ENCODE measurements around the gene SCYL3. TPM values are rescaled to one million over a fixed set of nuclear protein-coding genes. Genes with fewer than 3 reads are reported as not detected.

The SCYL3 gene
- total RNA-seq, 1 experiment from 2014 or later: 7.8 TPM

- H3K4me1 ChIP-seq (replicated peaks; ENCODE audit: insufficient read depth): no peaks in the 10 kb centered on the region
- BruUV-seq (replicated peaks): no TSS peak
- no peaks in the 10 kb centered on the region for H4K20me1 ChIP-seq (ENCODE audit: insufficient read depth)
- no peaks in the 10 kb centered on the region for H3K9me3 ChIP-seq (ENCODE audit: insufficient read depth, low read depth)
- DNase-seq: no peak
- ChIA-PET CTCF (interaction anchor here (0.5 to 1.0 kb wide), 5 partner anchors 35 to 441 kb away, joined by 3 to 6 read pairs (median 3); no protein-coding TSS in a partner anchor), POLR2A (ENCODE audit: unreplicated experiment) (interaction anchor here (0.5 to 0.7 kb wide), 2 partner anchors 84 to 1716 kb away, joined by 3 to 4 read pairs; partner anchors contain the start of gene SCYL3)
- H2AFZ ChIP-seq: no peak overlapping the region
- intact Hi-C loops (cut with micrococcal nuclease; ENCODE audit: unreplicated experiment): loop anchor here (1.0 to 5.0 kb wide), 4 partner anchors 97 to 342 kb away; no protein-coding TSS in a partner anchor
- TF ChIP-seq EZH2 (IDR thresholded peaks at IDR 0.05; ENCODE audit: low read depth): no peak
- TF ChIP-seq, protein P1, sequence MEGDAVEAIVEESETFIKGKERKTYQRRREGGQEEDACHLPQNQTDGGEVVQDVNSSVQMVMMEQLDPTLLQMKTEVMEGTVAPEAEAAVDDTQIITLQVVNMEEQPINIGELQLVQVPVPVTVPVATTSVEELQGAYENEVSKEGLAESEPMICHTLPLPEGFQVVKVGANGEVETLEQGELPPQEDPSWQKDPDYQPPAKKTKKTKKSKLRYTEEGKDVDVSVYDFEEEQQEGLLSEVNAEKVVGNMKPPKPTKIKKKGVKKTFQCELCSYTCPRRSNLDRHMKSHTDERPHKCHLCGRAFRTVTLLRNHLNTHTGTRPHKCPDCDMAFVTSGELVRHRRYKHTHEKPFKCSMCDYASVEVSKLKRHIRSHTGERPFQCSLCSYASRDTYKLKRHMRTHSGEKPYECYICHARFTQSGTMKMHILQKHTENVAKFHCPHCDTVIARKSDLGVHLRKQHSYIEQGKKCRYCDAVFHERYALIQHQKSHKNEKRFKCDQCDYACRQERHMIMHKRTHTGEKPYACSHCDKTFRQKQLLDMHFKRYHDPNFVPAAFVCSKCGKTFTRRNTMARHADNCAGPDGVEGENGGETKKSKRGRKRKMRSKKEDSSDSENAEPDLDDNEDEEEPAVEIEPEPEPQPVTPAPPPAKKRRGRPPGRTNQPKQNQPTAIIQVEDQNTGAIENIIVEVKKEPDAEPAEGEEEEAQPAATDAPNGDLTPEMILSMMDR (conservative IDR thresholded peaks at IDR 0.05): peak; percentile 84
- peaks cover 38% of the 10 kb centered on the region for H3K36me3 ChIP-seq (ENCODE audit: low read depth)
- H3F3A ChIP-seq (ENCODE audit: insufficient read depth, low read depth): peaks cover 3% of the 10 kb centered on the region; the same call in 1 of the 2 replicates
- H3K4me2 ChIP-seq: no peak overlapping the region
- H3K9me2 ChIP-seq (ENCODE audit: insufficient read depth): no peaks in the 10 kb centered on the region
- no peak overlapping the region for H3K27ac ChIP-seq
- H3K4me3 ChIP-seq: no peak overlapping the region
- no peaks in the 10 kb centered on the region for H3K79me2 ChIP-seq (ENCODE audit: low read depth)
- no peaks in the 10 kb centered on the region for H3K27me3 ChIP-seq (ENCODE audit: insufficient read depth, low read depth)
These were observed 84.2 kb downstream of the SCYL3 start for GRCh38 chr1:169809370-169810095.

GRCh38 chr1:169804941-169805340 is 88.8 kb downstream of the SCYL3 start:
- no peaks in the 10 kb centered on the region for H3K27me3 ChIP-seq (ENCODE audit: insufficient read depth, low read depth)
- ChIA-PET CTCF (no interaction called here), POLR2A (ENCODE audit: unreplicated experiment) (no interaction called here)
- peaks cover 8% of the 10 kb centered on the region; the same call in 1 of the 2 replicates for H3F3A ChIP-seq (ENCODE audit: insufficient read depth, low read depth)
- peaks cover 30% of the 10 kb centered on the region; the same call in 1 of the 2 replicates for H3K36me3 ChIP-seq (ENCODE audit: low read depth)
- no peak overlapping the region for H3K4me2 ChIP-seq
- BruUV-seq (replicated peaks): no TSS peak
- H3K4me3 ChIP-seq: no peak overlapping the region
- no peaks in the 10 kb centered on the region for H3K9me2 ChIP-seq (ENCODE audit: insufficient read depth)
- H2AFZ ChIP-seq: no peak overlapping the region
- TF ChIP-seq EZH2 (IDR thresholded peaks at IDR 0.05; ENCODE audit: low read depth): no peak
- TF ChIP-seq, protein P1 (conservative IDR thresholded peaks at IDR 0.05): no peak
- no peaks in the 10 kb centered on the region for H3K79me2 ChIP-seq (ENCODE audit: low read depth)
- DNase-seq: no peak
- H3K27ac ChIP-seq: no peak overlapping the region
- intact Hi-C loops (cut with micrococcal nuclease; ENCODE audit: unreplicated experiment): loop anchor here (5.0 kb wide), 1 partner anchor 338 kb away; no protein-coding TSS in a partner anchor
- H3K9me3 ChIP-seq (ENCODE audit: insufficient read depth, low read depth): no peaks in the 10 kb centered on the region
- H3K4me1 ChIP-seq (replicated peaks; ENCODE audit: insufficient read depth): no peaks in the 10 kb centered on the region
- H4K20me1 ChIP-seq (ENCODE audit: insufficient read depth): no peaks in the 10 kb centered on the region

- Histone ChIP-seq H3K36me3 (ENCODE audit: low read depth) (peaks cover 30% of the 10 kb centered on the region), H3K79me2 (ENCODE audit: low read depth) (peaks cover 6% of the 10 kb centered on the region; the same call in 1 of the 2 replicates), H3K4me2 (no peak overlapping the region), H2AFZ (no peak overlapping the region), H3K4me1 (replicated peaks; ENCODE audit: insufficient read depth) (no peaks in the 10 kb centered on the region), H3K9me2 (ENCODE audit: insufficient read depth) (no peaks in the 10 kb centered on the region), H3F3A (ENCODE audit: insufficient read depth, low read depth) (0 out of 2 replicates have a peak, but pooled peaks cover 5% of the 10 kb centered on the region), H3K27me3 (ENCODE audit: insufficient read depth, low read depth) (no peaks in the 10 kb centered on the region), H3K9me3 (ENCODE audit: insufficient read depth, low read depth) (no peaks in the 10 kb centered on the region), H3K27ac (no peak overlapping the region), H4K20me1 (ENCODE audit: insufficient read depth) (no peaks in the 10 kb centered on the region), H3K4me3 (no peak overlapping the region)
- intact Hi-C loops (cut with micrococcal nuclease; ENCODE audit: unreplicated experiment): no loop called here
- TF ChIP-seq, protein P1 (conservative IDR thresholded peaks at IDR 0.05): no peak
- no peak for TF ChIP-seq EZH2 (IDR thresholded peaks at IDR 0.05; ENCODE audit: low read depth)
- ChIA-PET CTCF (no interaction called here), POLR2A (ENCODE audit: unreplicated experiment) (no interaction called here)
- BruUV-seq (replicated peaks): no TSS peak
- no peak for DNase-seq
These were observed 90.8 kb downstream of the SCYL3 start for GRCh38 chr1:169802888-169803287.

Other genes with a start within 250 kb of the SCYL3 start
- 6.5 and 6.7 TPM in 2 replicates for gene SELL, start 182.3 kb downstream of the SCYL3 start, total RNA-seq (2021)
- not detected in 2 replicates for gene SELE, start 159.8 kb downstream of the SCYL3 start, total RNA-seq (2021)
- 7.5 and 11.4 TPM in 2 replicates for gene METTL18, start 99.0 kb downstream of the SCYL3 start, total RNA-seq (2021)
- 9.7 and 13.5 TPM in 2 replicates for gene KIFAP3, start 180.8 kb upstream of the SCYL3 start, total RNA-seq (2021)

Measured in PC-9 (cell line).